Thyroid gland (tissue), 4 donors: ENCODE data around the gene SMIM11.

Experiments used
- POLR2A ChIP-seq, 2 donors: fragments of 450-650 bp; IDR thresholded peaks; one replicate each; pipeline ENCODE4 v1.6.1; 2017; ENCODE audit warnings: antibody characterized with exemption in 2 of 2, mild to moderate bottlenecking in 2 of 2, moderate library complexity in 1 of 2
- TF ChIP-seq, protein P1 (sequence below), 6 experiments: fragments of 200-600 bp in 3 of 6; fragments of 450-650 bp in 3 of 6; sonication (generic) in 3 of 6; IDR thresholded peaks; one replicate each; pipeline ENCODE4 v1.5.1; 2016 to 2019; ENCODE audit warnings: antibody characterized with exemption in 6 of 6, mild to moderate bottlenecking in 2 of 6, inconsistent platforms in 1 of 6, moderate library complexity in 1 of 6

DNA sequence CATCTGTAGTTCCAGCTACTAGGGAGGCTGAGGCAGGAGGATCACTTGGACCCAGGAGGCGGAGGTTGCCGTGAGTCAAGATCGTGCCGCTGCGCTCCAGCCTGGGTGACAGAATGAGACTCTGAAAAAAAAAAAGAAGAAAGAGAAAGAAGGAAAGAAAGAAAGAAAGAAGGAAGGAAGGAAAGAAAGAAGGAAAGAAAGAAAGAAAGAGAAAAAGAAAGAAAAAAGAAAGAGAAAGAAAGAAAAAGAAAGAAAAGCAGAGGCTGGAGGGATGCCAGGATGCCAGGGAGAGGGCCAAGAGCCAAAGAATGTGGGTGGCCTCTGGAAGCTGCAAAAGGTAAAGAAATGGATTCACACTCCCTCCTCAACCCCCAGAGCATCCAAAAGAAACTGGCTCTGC lies 19.7 kb upstream of the SMIM11 start:
- TF ChIP-seq POLR2A (IDR thresholded peaks at IDR 0.05) = no peak
- TF ChIP-seq, protein P1, sequence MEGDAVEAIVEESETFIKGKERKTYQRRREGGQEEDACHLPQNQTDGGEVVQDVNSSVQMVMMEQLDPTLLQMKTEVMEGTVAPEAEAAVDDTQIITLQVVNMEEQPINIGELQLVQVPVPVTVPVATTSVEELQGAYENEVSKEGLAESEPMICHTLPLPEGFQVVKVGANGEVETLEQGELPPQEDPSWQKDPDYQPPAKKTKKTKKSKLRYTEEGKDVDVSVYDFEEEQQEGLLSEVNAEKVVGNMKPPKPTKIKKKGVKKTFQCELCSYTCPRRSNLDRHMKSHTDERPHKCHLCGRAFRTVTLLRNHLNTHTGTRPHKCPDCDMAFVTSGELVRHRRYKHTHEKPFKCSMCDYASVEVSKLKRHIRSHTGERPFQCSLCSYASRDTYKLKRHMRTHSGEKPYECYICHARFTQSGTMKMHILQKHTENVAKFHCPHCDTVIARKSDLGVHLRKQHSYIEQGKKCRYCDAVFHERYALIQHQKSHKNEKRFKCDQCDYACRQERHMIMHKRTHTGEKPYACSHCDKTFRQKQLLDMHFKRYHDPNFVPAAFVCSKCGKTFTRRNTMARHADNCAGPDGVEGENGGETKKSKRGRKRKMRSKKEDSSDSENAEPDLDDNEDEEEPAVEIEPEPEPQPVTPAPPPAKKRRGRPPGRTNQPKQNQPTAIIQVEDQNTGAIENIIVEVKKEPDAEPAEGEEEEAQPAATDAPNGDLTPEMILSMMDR (IDR thresholded peaks at IDR 0.05) = no peak
